Measurements from ENCODE around the gene ELMOD3.
"Not testable (repeated sequence)": the region's sequence is repeated elsewhere in the genome, so short reads cannot be mapped to it uniquely, and the experiment has no call there.

Gene ELMOD3

DNA sequence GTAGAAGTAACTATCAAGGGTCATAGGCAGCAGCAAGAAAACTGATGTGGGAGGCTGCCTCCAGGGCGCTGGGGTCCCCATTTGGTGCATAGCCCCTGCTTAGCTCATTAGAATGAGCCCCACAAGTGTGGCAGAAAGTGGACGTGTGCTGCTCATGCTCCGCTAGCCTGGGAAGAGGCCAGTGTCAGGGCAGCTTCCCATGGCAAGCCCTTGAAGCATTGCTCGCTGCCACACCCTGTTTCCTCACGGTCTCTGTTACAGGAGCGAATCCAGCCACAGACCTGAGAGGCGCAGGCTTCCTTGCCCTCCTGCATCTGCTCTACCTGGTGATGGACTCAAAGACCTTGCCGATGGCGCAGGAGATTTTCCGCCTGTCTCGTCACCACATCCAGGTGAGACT, 22.5 kb downstream of the ELMOD3 start:
- no peak for DNase-seq

DNA sequence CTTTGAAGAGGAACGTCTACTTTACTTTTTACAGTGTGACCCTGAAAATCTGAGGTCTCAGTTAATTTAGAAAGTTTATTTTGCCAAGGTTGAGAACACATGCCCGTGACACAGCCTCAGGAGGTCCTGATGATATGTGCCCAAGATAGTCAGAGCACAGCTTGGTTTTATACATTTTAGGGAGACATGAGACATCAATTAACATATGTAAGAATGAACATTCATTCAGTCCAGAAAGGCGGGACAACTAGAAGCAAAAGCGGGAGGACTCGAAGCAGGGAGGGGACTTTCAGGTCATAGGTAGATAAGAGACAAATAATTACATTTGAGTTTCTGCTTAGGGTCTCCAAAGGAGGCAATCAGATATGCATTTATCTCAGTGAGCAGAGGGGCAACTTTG, 23.7 kb downstream of the ELMOD3 start:
- DNase-seq: no peak

DNA sequence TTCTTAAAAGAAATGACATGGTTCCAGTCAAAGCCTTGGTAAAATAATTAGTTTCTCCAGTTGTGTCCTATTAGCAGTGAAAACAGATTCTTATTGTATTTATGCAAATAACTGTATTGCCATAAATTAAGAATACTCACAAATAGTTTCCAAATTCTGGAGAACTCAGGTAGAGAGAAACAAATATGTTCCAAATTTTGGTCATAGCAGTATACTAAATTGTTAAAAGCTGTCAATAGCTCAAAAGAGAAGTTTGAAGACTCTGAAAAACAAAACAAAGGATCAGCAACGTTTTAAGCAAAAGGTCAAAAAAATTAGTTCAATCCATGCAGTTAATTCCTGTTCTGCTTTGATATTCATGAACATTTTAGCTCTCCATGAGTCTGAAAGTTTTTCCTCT, 25.5 kb downstream of the ELMOD3 start:
- DNase-seq: no peak

DNA sequence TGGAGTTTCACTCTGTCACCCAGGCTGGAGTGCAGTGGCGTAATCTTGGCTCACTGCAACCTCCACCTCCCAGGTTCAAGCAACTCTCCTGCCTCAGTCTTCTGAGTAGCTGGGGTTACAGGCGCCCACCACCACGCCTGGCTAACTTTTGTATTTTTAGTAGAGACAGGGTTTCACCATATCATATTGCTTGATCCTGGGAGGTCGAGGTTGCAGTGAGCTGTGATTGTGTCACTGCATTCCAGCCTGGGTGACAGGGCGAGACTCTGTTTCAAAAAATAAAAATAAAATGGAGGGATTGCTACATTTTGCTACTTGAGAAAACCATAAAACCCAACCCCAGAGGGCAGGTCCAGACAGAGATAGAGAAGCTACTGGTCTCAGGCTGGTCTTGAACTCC, 28.6 kb downstream of the ELMOD3 start:
- not testable (repeated sequence) for DNase-seq

DNA sequence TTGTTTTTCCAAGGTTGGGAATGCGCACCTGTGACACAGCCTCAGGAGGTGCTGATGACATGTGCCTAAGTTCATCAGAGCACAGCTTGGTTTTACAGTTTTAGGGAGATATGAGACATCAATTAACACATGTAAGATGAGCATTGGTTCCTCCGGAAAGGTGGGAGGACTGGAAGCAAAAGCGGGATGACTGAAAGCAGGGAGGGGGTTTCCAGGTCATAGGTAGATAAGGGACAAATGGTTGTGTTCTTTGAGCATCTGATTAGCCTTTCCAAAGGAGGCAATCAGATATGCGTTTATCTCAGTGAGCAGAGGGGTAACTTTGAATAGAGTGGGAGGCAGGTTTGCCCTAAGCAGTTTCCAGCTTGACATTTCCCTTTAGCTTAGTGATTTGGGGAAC, 29.3 kb downstream of the ELMOD3 start:
- DNase-seq: no peak

DNA sequence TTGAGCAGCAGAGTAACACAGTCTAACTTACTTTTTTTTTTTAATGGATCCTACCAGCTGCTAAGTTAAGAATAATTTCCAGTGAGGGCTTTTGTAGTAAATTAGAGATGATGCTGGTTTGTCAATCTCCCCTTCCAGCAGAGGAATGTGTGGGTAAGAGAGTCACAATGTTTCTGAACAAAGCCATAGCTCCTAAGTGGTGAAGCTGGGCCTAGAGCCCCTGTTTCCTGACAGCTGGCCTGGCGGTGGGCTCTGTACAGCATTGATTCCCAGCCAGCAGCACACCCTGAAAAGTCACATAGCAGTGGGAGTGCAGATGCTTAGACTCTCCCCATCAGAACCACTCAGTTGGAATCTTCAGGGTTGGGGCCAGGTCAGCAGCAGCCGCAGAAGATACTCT, 31.2 kb downstream of the ELMOD3 start:
- DNase-seq: no peak

DNA sequence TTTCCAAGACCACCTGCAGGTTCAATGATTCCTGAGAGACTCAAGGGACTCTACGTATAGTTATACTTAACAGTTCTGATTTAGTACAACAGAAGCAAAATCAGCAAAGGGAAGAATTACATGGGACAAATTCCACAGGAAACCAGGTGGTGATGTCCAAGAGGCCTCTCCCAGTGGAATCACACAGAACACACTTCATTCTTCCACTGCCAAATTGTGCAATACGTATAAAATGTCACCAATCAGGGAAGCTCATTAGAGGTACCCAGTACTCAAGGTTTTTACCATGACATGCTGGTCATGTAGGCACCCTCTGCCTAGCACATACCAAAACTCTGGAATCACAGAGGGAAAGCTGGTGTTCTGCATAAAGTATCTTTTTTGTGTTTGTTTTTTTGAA, 33.2 kb downstream of the ELMOD3 start:
- no peak for DNase-seq

DNA sequence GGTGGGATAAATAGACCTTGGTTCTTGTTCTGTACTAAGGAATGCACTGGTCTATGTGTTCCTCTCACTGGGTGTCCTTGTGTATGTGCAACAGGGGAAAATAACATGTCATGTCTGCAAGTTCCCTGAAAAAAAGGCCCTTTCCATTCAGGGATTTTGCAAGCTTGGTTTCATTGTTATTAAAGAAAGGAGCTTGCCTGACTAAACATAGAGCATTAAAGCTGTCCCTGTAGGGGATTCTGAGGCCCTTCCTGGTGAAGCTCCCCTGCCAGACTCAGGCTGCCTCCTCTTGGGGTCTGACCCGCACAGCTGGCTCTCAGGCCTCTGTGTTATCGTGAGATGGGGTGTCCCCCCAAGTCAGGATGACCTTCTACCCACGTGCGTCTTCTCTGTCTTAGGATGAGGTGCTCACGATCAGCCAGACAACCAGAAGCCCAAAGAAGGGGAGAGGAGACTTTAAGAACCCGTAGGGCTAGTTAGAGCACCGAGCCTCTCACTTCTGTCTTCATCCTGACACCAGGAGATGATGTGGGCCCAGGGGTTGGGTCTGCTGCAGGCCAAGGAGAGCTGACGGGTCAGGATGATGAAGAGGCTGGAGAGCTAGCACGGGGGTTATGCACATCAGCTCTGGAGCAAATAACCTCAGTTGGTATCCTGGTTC, 34.4 kb downstream of the ELMOD3 start:
- DNase-seq: no peak

DNA sequence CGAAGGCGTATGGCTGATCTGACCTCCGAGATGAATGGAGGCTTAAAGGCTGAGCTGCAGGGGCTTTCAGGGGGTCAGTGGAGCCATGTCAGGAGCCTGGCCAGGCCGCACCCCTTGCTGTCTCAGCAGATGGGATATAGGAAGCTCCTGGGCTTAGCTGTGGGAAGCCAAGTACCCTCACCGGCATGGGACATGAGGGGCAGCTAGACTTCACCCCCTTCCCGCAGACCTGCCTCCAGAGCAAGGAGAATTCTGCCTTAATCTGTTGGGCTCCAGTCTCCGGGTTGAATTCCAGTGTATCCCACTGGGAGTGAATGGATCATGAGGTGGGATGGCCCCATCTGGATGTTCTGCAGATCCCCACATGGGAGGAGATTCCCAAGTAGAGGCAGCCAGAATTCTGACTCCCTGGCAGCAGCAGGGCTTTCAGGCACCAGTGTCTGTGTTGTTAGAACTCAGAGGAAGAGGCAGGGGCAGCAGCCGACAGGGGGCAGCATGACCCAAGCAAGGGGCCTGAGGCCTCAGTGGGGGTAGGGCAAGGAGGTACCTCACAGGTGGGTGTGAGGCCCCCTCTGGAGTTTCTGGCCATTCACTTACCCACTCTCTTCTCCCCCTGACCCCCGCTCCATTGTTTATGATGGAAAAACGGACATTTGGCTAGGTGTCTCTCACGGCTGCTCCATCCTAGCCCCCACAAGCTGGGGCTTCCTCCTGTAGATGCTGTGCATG, 36.5 kb downstream of the ELMOD3 start:
- peak in 1 of 2 donors; percentile 61 for DNase-seq

DNA sequence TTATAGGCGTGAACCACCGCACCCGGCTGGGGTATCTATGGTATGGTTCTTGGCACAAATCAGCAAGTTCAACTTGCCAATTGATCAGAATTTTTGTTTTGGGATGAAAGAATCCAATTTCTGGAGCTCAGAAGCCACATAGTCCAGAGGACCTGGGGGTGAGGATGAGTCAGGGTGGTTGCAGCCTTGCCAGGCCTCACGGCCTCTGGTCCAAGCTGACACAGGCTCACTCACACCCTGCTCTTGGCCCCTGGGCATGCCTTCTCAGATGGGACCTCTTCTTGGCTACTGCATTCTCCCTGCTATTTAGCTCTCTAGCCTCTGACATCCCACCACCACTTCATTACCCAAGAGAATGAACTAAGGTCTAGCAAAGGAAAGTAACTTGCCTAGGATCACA, 39.3 kb downstream of the ELMOD3 start:
- no peak for DNase-seq

DNA sequence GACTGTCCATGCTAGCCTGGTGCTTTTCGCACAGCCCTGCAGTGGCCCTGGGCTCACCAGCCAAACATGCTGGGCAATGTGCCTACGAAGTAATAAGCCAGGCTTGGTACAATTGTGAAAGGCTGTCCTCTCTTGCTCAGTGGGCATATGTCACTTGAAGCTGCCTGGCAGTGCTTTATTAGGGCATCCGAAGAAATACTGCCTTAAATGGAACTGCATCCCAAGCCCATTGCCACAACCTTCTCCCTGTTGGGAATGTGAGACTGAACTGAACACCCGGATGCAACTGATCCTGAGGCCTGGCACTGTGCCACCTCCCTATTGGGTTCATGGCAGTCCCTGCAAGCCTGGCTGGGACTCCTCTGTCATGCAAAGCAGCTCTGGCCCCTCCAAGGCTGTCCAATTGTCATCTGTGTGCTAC, 39.7 kb downstream of the ELMOD3 start:
- DNase-seq: no peak

DNA sequence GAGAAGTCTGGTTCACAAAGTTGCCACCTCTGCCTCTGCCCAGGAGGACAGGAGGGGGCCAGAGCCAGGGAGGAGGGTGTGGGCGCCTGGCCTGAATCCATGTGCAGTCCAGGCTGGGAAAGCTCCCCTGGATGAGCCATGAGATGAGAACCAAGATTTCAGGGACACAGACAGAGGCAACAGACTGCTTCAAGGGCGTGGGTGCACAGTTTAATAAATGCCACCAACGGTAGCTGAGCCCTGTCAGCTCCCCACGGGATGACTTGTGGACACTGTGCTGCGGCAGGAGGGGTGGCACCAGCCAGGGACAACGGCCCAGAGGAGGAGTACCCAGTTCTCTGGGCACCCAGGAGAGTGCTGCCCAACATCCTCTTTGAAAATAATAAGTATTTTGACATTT, 40.4 kb downstream of the ELMOD3 start:
- DNase-seq: no peak

DNA sequence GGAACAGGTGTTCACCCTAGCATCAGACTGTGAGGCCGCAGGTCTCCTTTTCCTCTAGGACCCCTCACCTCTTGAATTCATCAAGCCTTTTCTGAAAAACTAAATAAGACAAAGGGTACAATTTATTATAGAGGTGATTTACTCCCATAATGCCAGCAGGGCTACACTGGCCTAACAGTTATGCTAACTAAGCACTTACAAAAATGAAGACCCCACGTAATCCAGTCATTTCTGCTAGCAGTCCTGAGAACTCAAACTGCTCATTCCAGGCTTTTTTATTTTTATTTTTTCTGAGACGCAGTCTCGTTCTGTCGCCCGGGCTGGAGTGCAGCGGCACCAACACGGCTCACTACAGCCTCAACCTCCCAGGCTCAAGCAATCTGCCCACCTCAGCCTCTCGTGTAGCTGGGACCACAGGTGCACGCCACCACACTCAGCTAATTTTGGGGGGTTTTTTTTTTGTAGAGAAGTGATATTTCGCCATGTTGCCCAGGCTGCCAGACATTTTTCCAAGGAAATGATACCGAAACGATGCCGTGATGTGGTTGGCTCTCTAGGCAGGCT, 41.4 kb downstream of the ELMOD3 start:
- DNase-seq: no peak

DNA sequence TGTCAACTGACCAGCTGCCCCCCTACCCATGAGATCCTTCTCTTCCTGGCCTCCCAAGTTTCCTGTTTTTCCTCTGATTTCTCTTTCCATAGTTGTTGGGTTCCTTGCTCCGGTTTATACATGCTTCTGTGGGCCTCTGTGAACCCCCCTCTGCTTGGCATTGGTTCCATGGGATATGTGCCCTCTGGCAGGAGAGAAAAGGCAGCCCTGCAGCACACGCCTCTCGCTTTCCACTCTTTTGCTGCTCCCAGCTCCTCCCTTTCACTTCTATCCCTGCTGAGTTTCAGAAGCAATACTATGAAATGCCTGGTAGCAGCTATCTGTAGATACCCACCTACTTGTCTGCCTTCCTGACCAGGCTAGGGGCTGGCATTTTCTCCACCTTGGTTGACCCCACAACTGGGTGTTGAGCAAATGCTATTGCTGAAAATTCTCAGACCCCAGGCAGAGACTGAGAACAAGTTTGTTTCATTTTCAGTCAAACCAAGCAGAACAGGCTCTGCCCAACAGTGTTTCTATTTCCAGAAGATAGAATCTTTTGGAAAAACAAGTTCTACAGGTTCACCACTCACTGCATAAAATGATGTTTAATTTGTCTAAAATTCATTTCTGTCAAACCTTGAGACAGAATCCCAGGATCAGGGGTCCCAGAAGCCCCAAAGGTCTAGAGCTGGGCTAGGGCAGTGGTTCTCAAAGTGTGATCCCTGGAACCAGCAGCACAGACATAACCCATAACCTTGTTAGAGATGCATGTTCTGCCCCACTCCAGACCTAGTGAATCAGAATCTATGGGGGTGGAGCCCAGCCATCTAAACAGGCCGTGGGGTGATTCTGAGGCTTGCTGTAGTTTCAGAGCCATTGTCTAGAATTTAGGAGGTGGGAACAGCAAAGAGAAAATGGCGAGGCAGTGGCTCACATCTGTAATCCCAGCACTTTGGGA, 42.2 kb downstream of the ELMOD3 start:
- no peak for DNase-seq

DNA sequence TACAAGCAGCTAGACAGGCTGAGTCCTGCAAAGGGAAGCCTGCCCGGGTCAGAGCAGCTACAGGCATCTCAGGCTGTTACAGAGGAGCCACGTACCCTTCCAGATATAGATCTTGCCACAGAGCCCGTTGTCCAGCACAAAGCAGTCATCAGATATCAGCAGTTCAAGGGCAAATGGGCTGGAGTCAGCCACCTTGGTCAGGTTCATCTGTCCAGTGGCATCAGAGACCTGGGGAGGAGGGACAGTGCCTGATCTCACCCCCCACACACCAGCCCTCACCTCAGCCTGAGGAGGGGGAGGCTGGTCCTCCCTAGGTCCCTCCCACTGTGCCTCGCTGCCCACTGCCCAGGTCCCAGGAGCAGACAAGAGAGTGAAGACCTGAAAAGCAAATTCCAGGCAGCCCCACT, 43.4 kb downstream of the ELMOD3 start:
- no peak for DNase-seq

DNA sequence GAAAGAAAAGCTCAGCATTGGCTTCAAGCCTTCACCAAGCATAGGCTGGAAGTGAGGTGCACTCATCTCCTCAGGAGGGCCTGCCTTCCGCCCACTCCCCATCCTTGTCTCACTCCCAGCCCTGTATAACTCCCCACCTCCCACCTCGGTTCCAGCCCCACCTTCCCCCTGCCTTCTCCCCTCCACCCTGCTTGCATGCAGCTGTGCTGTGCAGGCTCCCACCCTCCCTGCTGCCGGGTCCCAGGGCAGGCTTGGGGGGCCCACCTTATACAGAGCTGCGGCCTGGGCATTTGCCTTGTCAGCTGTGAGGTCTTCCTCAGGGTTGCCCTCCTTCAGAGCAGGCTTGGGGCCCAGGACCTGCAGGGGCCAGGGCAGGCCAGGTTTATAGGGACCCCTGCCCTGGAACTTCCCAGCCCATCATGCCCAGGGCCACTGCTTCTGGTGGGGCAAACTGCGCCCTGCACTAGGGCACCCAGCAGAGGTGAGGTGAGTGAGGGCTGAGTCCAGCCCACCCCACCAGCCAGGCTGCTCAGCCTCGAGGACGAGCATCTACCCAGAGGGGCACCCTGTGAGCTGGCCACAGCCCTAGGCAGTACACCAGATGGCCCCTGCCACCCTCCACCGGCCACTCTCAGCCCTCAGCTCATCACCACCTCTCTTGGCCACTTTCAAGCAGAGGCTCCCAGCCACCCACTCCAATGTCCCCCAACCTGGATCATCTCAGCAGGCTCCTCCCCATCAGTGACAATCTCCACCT, 44.0 kb downstream of the ELMOD3 start:
- no peak for DNase-seq

DNA sequence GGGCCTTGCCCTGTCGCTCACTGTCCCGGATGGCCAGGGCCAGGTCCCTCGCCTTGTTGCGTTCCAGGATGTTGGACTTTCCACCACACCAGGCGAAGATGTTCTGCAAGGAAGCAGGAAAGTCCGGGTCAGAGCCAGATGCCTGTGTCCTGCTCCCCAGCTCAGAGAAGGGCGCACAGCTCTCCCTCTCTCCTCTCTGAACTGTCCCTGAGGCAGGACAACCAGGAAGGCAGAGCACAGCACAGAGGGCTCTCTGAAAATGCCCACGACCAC, 44.5 kb downstream of the ELMOD3 start:
- no peak for DNase-seq

DNA sequence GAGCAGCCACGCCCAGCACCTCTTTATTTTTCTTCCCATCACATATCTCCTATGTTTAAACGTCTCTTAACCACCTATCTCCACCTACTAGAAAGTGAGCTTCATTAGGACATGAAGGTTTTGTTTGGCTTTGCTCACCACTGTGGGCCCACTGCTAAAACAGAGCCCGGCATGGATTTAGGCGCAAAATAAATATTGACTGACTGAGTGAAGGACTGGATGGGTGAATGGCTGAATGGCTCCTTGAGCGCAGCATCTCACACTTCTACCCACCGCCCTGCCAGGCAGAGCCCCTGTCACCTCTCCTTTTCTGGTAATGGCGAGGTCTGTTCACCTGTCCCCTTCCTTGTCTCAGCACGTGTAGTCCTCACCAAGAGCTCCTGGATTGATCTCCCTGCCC, 45.5 kb downstream of the ELMOD3 start:
- DNase-seq: no peak

DNA sequence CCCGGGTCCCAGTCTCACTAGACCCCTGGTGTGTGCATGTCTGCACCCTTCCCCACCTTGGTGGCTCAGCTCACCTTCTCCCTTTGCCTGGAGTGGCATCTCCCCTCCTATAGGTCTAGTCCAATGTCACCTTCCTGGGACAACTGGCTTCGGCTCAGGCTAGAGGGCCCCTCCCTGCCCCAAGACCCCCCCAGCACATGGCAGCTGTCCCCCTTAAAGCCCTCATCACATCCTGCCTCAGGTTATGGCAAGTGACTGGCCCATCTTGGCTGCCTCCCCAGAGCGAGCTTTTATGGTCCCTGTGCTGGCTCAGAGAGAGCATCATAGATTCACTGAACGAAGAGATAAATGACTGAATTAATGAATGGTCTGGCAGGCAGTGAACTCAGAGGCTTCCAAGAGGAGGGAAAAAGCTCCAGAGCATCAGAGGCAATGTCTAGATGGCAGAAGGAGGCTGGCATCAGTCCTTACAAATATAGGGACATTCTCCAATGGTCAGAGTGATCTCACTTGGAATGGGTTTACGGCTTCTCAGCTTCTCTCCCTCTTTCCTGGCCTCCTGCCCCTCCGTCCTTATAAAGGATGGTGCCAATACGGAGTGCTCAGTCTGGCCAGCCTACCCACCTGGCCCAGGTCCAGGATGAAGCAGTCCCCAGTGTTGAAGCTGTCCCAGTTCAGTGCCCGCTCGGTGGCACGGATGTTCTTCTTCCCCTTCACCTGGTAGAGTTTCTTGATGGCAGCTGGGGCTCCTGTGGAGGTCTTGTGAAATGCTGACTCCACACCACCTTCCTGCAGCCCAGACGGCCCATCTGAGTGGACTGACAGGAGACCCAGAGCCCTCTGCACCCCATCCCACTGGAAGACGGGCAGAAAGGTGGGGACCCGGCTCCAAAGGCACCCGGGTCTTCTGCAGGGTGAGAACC, 46.2 kb downstream of the ELMOD3 start:
- DNase-seq: no peak

DNA sequence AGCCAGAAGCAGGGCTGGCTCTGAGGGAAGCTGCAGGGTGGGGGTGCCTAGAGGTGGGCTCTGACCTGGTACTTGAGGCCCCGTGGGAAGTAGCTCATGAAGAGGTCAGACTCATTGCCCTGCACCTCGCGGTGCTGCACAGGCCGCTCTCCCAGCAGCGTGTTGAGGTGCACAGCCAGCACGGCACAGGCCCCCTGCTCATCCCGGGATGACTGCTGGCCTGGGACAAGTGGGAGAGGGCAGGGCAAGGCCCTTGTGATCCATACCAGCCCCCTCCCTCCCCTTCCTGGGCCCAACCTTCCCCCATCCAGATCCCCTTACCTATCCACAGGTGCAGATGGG, 46.9 kb downstream of the ELMOD3 start:
- DNase-seq: no peak

DNA sequence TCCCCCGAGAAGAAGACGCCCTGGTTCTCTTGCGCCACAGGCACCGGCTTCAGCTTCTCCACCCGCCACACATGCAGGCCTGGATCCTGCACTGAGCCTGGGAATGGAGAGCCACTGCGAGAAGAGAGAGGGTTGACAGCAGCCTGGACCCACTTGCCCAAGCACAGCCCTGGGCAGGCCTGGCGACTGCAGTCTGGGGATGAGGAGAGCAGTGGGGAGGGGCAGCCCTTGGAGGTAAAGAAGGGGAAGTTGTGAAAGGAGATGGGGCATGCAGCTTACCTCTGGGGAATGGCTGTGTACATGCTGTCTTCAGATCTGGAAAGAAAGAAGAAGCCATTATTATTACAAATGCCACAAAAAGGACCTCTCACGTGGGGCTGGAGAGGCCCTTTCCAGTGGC, 47.3 kb downstream of the ELMOD3 start:
- no peak for DNase-seq

Measured in inflammatory macrophage treated with lipopolysaccharide for 1 hour (primary cell).